Caco-2 (cell line): Measurements from ENCODE around the gene FAM236A. TPM values are rescaled to one million over a fixed set of nuclear protein-coding genes. Genes with fewer than 3 reads are reported as not detected.

Experiments used
- total RNA-seq: library from RNA; stranded (reverse); gene quantifications from 2 replicates; pipeline ENCODE4 v1.2.3, GENCODE V29; 2022

Gene FAM236A
- total RNA-seq, 1 experiment from 2014 or later: not detected

Other genes with a start within 250 kb of the FAM236A start
- gene PHKA1, start 223.9 kb upstream of the FAM236A start, total RNA-seq: 3.8 and 5.1 TPM in 2 replicates
- not detected in 2 replicates for gene DMRTC1B, start 161.3 kb upstream of the FAM236A start, total RNA-seq
- gene FAM236B, start 155.5 kb upstream of the FAM236A start, total RNA-seq: not detected in 2 replicates
- gene FAM236D, start 130.0 kb upstream of the FAM236A start, total RNA-seq: not detected in 2 replicates
- not detected in 2 replicates for gene FAM236C, start 25.6 kb upstream of the FAM236A start, total RNA-seq
- gene DMRTC1, start 5.6 kb downstream of the FAM236A start, total RNA-seq: not detected in 2 replicates
- gene PABPC1L2B, start 64.7 kb downstream of the FAM236A start, total RNA-seq: not detected in 2 replicates
- gene PABPC1L2A, start 141.3 kb downstream of the FAM236A start, total RNA-seq: not detected in 2 replicates